Liver (tissue), 3 donors: ENCODE data around the gene CYP2A13.
"Not testable (repeated sequence)": the region's sequence is repeated elsewhere in the genome, so short reads cannot be mapped to it uniquely, and the experiment has no call there.

Source experiments
- CTCF ChIP-seq: fragments of 150-350 bp; IDR thresholded peaks from 2 replicates; pipeline ENCODE4 v1.5.1; 2017; ENCODE audit warnings: improper control_type of control experiment, low read depth, low read length; ENCODE audit not compliant: missing input control
- MAX ChIP-seq: IDR thresholded peaks from 2 replicates; pipeline ENCODE4 v1.6.1; 2016; ENCODE audit warnings: antibody characterized with exemption
- REST ChIP-seq: IDR thresholded peaks from 2 replicates; pipeline ENCODE4 v1.6.1; 2016; ENCODE audit warnings: antibody characterized with exemption, mild to moderate bottlenecking
- SP1 ChIP-seq: IDR thresholded peaks from 2 replicates; pipeline ENCODE4 v1.6.1; 2018; ENCODE audit warnings: antibody characterized with exemption, mild to moderate bottlenecking
- donor health status: healthy.
- donor health status: healthy.

GRCh38 chr19:41126765-41127203 lies 38.5 kb downstream of the CYP2A13 start:
- TF ChIP-seq CTCF: peak; percentile 59
- TF ChIP-seq REST, SP1, MAX: not testable (repeated sequence)
